ENCODE measurements around the gene SLC35G6. TPM values are rescaled to one million over a fixed set of nuclear protein-coding genes. Genes with fewer than 3 reads are reported as not detected.

Gene SLC35G6
- total RNA-seq, 1 donor: not detected

DNA sequence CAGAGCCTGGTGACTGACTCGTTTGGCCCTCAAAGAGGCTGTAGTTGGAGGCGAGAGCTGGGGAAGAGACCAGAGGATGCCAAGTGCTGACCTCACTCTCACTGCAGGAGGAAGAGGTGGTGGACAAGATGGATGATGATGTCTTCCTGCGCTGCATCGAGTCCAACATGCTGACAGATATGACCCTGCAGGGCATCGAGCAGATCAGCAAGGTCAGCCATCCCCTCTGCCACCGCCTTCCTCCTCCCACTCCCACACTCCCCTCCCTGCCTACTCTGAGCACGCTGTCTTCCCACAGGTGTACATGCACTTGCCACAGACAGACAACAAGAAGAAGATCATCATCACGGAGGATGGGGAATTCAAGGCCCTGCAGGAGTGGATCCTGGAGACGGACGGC lies 29.9 kb downstream of the SLC35G6 start:
- no peak for DNase-seq (ENCODE audit: insufficient read length, low spot score, missing footprints)
- Histone ChIP-seq H3K27ac (ENCODE audit: low read depth, low read length) (no peak overlapping the region), H3K27me3 (ENCODE audit: insufficient read depth, low read length) (no peaks in the 10 kb centered on the region), H3K36me3 (ENCODE audit: insufficient read depth, low read length) (peaks cover 88% of the 10 kb centered on the region), H2AFZ (ENCODE audit: low read length) (no peak overlapping the region), H3K4me1 (ENCODE audit: insufficient read depth, low read length) (no peaks in the 10 kb centered on the region), H3K9me3 (ENCODE audit: low read depth, low read length) (no peaks in the 10 kb centered on the region), H4K20me1 (ENCODE audit: insufficient read depth, low read length) (peaks cover 2% of the 10 kb centered on the region), H3K4me2 (ENCODE audit: insufficient read depth, low read length) (no peak overlapping the region), H3K4me3 (ENCODE audit: insufficient read depth, low read length) (no peak overlapping the region), H3K79me2 (ENCODE audit: insufficient read depth, low read length) (peaks cover 3% of the 10 kb centered on the region)
- TF ChIP-seq, protein P1, sequence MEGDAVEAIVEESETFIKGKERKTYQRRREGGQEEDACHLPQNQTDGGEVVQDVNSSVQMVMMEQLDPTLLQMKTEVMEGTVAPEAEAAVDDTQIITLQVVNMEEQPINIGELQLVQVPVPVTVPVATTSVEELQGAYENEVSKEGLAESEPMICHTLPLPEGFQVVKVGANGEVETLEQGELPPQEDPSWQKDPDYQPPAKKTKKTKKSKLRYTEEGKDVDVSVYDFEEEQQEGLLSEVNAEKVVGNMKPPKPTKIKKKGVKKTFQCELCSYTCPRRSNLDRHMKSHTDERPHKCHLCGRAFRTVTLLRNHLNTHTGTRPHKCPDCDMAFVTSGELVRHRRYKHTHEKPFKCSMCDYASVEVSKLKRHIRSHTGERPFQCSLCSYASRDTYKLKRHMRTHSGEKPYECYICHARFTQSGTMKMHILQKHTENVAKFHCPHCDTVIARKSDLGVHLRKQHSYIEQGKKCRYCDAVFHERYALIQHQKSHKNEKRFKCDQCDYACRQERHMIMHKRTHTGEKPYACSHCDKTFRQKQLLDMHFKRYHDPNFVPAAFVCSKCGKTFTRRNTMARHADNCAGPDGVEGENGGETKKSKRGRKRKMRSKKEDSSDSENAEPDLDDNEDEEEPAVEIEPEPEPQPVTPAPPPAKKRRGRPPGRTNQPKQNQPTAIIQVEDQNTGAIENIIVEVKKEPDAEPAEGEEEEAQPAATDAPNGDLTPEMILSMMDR (IDR thresholded peaks at IDR 0.05; ENCODE audit: extremely low read depth, low read depth, low read length): no peak

- Histone ChIP-seq H3K36me3 (ENCODE audit: insufficient read depth, low read length) (peaks cover 80% of the 10 kb centered on the region), H3K9me3 (ENCODE audit: low read depth, low read length) (no peaks in the 10 kb centered on the region), H3K4me2 (ENCODE audit: insufficient read depth, low read length) (no peak overlapping the region), H3K27ac (ENCODE audit: low read depth, low read length) (no peak overlapping the region), H3K4me3 (ENCODE audit: insufficient read depth, low read length) (no peak overlapping the region), H3K4me1 (ENCODE audit: insufficient read depth, low read length) (no peaks in the 10 kb centered on the region), H4K20me1 (ENCODE audit: insufficient read depth, low read length) (peaks cover 2% of the 10 kb centered on the region), H3K79me2 (ENCODE audit: insufficient read depth, low read length) (no peaks in the 10 kb centered on the region), H3K27me3 (ENCODE audit: insufficient read depth, low read length) (no peaks in the 10 kb centered on the region), H2AFZ (ENCODE audit: low read length) (no peak overlapping the region)
- DNase-seq (ENCODE audit: insufficient read length, low spot score, missing footprints): peak; percentile 25
- TF ChIP-seq, protein P1 (IDR thresholded peaks at IDR 0.05; ENCODE audit: extremely low read depth, low read depth, low read length): no peak
Observed at GRCh38 chr17:7512105-7512504, 30.9 kb downstream of the SLC35G6 start.

DNA sequence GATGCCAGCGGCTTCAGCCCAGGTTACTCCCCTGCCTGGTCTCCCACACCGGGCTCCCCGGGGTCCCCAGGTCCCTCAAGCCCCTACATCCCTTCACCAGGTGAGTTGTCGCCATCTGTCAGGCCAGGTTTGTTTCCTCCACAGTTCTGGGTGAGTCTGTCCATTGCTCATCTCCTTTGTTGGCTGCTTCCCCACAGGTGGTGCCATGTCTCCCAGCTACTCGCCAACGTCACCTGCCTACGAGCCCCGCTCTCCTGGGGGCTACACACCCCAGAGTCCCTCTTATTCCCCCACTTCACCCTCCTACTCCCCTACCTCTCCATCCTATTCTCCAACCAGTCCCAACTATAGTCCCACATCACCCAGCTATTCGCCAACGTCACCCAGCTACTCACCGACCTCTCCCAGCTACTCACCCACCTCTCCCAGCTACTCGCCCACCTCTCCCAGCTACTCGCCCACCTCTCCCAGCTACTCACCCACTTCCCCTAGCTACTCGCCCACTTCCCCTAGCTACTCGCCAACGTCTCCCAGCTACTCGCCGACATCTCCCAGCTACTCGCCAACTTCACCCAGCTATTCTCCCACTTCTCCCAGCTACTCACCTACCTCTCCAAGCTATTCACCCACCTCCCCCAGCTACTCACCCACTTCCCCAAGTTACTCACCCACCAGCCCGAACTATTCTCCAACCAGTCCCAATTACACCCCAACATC lies 31.7 kb downstream of the SLC35G6 start:
- peaks cover 2% of the 10 kb centered on the region for H4K20me1 ChIP-seq (ENCODE audit: insufficient read depth, low read length)
- no peaks in the 10 kb centered on the region for H3K4me1 ChIP-seq (ENCODE audit: insufficient read depth, low read length)
- H2AFZ ChIP-seq (ENCODE audit: low read length): no peak overlapping the region
- H3K79me2 ChIP-seq (ENCODE audit: insufficient read depth, low read length): no peaks in the 10 kb centered on the region
- no peak overlapping the region for H3K4me2 ChIP-seq (ENCODE audit: insufficient read depth, low read length)
- H3K9me3 ChIP-seq (ENCODE audit: low read depth, low read length): no peaks in the 10 kb centered on the region
- no peak overlapping the region for H3K27ac ChIP-seq (ENCODE audit: low read depth, low read length)
- H3K27me3 ChIP-seq (ENCODE audit: insufficient read depth, low read length): no peaks in the 10 kb centered on the region
- peak; percentile 51 for DNase-seq (ENCODE audit: insufficient read length, low spot score, missing footprints)
- TF ChIP-seq, protein P1 (IDR thresholded peaks at IDR 0.05; ENCODE audit: extremely low read depth, low read depth, low read length): no peak
- H3K4me3 ChIP-seq (ENCODE audit: insufficient read depth, low read length): no peak overlapping the region
- H3K36me3 ChIP-seq (ENCODE audit: insufficient read depth, low read length): peaks cover 73% of the 10 kb centered on the region

DNA sequence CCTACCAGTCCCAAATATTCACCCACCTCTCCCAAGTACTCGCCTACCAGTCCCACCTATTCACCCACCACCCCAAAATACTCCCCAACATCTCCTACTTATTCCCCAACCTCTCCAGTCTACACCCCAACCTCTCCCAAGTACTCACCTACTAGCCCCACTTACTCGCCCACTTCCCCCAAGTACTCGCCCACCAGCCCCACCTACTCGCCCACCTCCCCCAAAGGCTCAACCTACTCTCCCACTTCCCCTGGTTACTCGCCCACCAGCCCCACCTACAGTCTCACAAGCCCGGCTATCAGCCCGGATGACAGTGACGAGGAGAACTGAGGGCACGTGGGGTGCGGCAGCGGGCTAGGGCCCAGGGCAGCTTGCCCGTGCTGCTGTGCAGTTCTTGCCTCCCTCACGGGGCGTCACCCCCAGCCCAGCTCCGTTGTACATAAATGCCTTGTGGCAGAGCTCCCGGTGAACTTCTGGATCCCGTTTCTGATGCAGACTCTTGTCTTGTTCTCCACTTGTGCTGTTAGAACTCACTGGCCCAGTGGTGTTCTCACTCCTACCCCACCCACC lies 32.7 kb downstream of the SLC35G6 start:
- Histone ChIP-seq H4K20me1 (ENCODE audit: insufficient read depth, low read length) (peaks cover 2% of the 10 kb centered on the region), H3K4me2 (ENCODE audit: insufficient read depth, low read length) (no peak overlapping the region), H3K27me3 (ENCODE audit: insufficient read depth, low read length) (no peaks in the 10 kb centered on the region), H3K9me3 (ENCODE audit: low read depth, low read length) (no peaks in the 10 kb centered on the region), H3K4me1 (ENCODE audit: insufficient read depth, low read length) (no peaks in the 10 kb centered on the region), H2AFZ (ENCODE audit: low read length) (no peak overlapping the region), H3K79me2 (ENCODE audit: insufficient read depth, low read length) (no peaks in the 10 kb centered on the region), H3K27ac (ENCODE audit: low read depth, low read length) (no peak overlapping the region), H3K4me3 (ENCODE audit: insufficient read depth, low read length) (no peak overlapping the region), H3K36me3 (ENCODE audit: insufficient read depth, low read length) (peaks cover 64% of the 10 kb centered on the region)
- TF ChIP-seq, protein P1 (IDR thresholded peaks at IDR 0.05; ENCODE audit: extremely low read depth, low read depth, low read length): no peak
- DNase-seq (ENCODE audit: insufficient read length, low spot score, missing footprints): peak; percentile 80

Measured in osteoblast (primary cell).